GM19238 (cell line): ENCODE results near the gene PIGS.
A peak's percentile ranks its signal among the peaks of the same experiment; 100 is the strongest.
"Not testable (repeated sequence)": the region's sequence is repeated elsewhere in the genome, so short reads cannot be mapped to it uniquely, and the experiment has no call there.

Experiments used
- DNase-seq: peaks from one replicate; pipeline ENCODE4 v3.0.0; 2011; ENCODE audit warnings: low spot score; ENCODE audit not compliant: insufficient read length

Gene PIGS

DNA sequence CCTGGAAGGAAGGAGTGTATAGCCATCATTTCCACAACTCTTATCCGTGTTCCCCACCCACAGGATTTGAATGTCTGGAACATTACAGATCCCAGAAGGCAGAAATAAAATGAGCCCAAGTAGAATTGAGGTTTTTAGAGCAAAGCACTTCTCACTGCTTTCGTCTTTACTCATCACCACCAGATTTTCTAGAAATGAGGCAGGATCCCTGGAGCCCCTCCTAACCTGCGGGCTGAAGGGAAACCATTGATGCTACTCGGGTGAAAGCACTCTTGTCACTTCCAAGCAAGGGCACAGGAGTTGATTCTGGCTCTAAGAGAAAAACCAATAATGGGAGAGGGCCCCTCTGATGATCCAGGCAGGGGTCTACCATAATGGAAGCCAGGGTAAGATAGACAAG lies 8.2 kb upstream of the PIGS start:
- no peak for DNase-seq

DNA sequence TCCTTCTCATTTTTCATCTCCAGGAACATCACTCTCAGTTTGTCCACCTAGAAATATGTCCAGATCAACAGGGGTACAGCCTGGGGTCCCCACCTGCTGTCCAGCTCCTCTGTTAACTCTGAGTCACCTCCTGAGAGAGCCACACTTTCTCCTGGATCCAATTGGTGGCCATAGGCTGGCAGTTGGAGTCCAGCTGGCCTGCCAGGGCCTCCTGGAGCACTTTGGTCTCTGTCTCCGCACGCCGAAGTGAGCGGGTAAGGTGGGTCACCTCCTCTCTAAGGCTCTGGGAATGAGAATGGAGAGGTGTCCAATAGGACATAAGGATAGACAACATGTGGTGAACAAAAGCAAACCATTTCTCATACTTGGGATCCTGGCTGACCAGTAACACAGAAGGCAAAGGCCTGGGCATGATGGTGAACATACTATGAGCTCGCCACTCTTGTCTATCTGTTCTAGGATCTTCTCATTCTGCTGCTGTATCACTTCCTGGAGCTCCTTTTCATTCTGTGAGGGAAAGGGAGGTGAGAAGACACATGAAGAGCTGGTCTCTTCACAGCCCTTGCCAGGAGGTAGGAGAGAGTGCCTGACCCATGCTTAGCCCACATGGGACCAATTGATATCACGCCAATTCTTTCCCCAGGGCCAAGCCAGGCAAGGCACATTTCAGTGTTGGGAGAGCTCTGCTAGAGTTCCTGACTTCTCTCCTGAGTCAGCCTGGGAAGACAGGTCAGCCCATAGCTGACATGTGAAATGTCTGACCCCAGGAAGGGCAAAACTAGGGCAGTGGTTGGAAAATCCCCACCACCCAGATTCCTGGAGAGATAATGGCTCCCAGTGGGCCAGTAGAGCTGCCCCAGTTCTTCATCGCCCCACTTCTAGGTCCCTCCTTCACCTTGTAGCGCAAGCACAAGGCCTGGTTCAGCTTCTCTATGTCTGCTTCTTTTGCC lies 7.2 kb upstream of the PIGS start:
- DNase-seq = no peak

- DNase-seq = no peak
These were observed 6.1 kb upstream of the PIGS start for GRCh38 chr17:28577466-28577824.

DNA sequence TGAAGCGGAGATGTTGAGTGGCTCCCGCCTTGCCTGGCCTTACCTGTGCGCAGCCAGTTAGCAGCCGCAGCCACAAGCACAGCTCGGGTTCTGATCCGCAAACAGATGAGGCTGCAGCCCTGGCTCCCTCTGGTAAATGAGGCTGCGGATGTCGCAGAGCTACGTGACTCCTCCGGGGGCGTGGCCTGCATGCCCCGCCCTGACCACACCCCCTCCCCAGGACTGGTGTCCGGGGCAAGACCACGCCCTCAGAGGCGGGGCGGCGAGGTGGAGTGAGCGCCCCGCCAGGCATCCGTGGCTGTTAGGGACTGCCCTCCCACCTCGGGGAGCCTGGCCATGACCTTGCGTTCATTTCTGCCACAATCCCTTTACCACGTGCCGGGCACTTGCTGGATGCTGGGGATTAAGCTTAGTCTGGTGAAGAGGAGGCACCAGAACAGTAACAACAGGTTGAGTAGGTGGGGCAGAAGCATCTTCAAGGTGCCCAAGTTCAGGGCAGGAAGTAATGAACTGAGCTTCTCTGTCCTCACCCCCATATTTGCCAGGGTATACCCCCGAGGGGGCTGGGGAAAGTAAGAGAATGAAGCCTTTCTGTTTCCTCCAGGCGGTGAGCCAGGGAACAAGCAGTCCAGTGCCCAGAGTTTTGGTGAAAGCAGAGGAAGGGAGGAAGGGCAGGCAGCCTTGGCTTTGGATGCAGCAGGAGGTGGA lies 5.6 kb upstream of the PIGS start, which contains the start of gene ALDOC:
ALDOC (minus strand) TSS at position 138 of the 708 bp plus-strand sequence. CDS start 1,363 bp downstream, outside the sequence.
- DNase-seq = peak; percentile 96

- not testable (repeated sequence) for DNase-seq
These were observed 4.7 kb upstream of the PIGS start for GRCh38 chr17:28576016-28576415.

DNA sequence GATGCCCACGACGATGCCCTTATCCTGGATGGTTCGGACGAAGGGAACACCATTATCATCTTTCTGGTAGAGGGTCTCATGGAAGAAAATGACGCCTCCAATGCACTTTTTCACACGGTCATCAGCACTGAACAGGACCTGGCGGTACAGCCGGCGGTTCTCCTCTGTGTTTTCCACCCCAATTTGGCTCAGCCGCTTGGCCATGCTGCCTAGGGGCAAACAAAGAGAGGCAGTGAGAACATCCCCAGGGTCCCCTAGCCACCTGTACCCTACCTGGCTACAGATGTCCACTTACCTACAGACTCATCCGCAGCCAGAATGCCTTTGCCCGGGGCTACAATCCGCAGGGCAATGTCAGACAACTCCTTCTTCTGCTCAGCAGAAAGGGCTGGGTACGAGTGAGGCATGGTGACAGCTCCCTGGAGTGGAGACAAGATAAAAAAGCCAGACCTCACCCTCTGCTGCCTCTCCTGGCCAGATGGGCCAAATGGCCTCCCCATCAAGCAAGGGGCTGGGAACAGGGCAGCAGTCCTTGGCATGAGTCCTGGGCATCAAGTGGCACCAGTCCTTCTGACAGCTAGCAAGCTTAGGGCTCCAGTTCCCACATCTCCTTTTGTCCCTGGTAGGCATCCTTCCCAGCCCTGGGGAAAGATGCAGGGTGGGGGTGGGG lies 3.9 kb upstream of the PIGS start:
- no peak for DNase-seq

- no peak for DNase-seq
These were observed 3.2 kb upstream of the PIGS start for GRCh38 chr17:28574526-28574925.

DNA sequence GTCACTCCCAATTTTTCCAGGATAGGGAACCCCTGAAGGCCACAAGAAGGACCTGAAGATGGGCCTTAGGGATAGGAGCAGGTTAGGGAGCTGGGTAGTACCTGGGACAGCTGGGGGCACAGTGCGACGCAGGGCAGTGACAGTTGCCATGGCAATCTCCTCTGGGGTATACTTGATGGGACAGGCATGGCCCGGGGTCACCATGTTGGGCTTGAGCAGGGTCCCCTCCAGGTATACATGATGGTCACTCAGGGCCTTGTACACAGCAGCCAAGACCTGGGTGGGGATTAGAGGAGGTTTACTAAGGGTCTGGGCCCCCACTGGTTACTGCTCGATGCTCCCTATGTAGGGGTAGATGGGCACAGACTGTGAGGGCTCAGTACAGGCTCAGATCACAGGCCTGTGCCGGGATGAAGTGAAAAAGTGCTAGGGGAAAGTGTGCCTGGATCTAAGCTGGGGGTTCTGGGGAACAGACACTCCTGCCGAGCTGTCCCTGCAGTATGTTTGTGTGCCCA lies 2.7 kb upstream of the PIGS start:
- no peak for DNase-seq

- DNase-seq = no peak
These were observed 2.2 kb upstream of the PIGS start for GRCh38 chr17:28573521-28573920.

GRCh38 chr17:28573040-28573380 lies 1.7 kb upstream of the PIGS start:
- DNase-seq = no peak

GRCh38 chr17:28572259-28573039 lies 1.1 kb upstream of the PIGS start:
- DNase-seq = no peak

GRCh38 chr17:28570716-28571360 lies 486 bp downstream of the PIGS start:
- no peak for DNase-seq

- no peak for DNase-seq
These were observed 1.9 kb downstream of the PIGS start for GRCh38 chr17:28569446-28569845.

DNA sequence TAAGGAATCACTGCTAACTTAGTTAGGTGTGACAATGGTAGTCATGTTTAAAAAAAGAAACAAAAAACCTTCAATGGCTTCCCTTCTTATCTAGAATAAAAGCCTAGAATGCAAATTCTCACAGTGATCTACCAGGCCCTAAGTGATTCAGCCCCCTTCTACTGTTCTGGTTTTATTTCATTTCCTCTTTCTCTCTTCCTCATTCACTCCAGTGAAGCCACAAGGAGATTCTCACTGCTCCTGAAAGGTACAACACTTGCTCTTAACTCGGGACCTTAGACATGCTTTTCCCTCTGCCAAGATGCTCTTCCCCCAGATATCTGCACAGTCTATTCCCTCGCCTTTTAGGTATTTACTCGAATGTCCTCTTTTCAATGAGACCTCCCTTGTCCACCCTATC lies 3.7 kb downstream of the PIGS start:
- DNase-seq = no peak

DNA sequence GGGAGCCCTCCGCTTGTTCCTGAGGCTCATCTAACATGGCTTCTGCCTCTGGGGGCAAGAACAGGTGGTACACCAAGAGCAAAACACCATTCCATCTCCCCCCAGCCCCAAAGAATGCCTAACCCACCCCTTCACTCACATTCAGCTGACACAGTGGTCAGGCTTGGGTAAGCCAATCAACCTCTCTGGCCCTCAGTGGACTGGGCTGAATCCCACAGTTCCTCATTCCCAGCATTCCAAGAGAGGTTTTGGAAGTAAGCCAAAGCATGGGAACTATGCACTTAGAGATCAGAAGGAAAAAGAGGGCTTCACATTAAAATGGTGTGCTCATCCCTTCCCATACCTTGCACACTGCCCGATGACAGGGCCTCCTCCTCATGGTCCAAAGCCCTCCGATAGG lies 7.8 kb downstream of the PIGS start:
- no peak for DNase-seq

GRCh38 chr17:28555022-28555421 lies 16.3 kb downstream of the PIGS start:
- DNase-seq = no peak

DNA sequence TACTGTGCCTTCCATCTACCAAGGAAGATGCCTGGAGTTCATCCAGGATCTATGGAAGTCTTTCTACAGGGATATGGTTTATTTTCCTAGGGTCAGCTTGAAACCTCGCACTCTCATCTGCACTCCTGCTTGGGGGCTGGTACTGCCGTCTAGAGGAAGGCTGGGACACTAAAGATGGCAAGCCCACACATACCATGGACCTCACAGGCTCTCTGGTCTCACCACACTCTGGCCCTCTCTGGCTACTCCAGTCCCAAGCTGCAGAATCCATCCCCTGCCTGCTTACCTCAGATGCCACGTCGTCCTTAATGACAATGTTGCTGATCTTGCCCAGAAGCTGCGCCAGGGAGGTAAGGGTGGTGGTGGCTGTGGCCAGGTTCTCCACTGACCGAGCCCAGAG lies 16.8 kb downstream of the PIGS start:
- no peak for DNase-seq

DNA sequence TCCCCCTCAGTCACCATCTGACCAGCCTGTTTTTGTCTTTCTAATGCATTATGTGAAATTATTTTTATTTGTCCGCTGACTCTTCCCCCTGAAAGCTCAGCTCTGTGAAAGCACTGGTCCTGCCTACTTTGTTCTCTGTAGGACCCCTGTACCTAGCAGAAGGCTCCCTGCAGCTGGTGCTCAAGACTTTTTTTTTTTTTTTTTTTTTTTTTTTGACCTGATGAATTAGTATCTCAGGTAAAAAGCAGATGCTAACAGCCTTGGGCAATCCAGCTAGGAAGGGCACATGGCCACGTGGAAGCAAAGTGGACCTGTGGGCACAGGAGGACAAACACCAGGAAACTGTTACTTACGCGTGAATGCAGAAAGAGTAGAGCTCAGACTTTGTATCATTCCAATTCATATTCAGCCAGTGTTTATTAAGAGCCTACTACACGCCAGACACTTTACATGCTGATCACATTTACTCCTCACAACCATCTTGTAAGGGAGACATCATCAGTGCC lies 18.3 kb downstream of the PIGS start:
- no peak for DNase-seq

- peak; percentile 83 for DNase-seq
These were observed 18.9 kb downstream of the PIGS start, which contains the start of gene UNC119 for GRCh38 chr17:28552176-28552999. UNC119 (minus strand) TSS chr17:28552624; CDS start chr17:28552557, 67 bp downstream.
